NCI-H1048 (cell line): Measurements from ENCODE around the gene MBNL1.

Experiments
- DNase-seq: peaks from one replicate; lab custom pipeline; 2025; lab: John Stamatoyannopoulos, UW

Gene MBNL1

DNA sequence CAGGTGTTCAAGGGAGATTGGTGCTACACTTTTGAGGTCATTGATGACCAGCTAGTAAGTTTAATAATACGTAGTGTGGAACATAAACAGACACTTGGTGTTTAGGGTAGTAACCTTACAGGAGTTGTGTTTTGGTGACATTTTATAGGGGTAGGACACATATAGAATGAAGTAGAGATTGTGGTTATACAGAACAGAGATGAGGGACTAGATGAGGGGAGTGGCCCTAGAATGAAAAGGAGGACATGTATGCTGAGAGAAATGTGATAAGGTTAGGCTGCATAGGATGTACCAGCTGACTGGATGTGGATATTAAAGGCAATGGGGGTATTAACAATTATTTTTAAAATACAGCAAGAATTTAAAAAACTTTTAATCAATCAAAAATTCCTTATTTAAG, 8.0 kb downstream of the MBNL1 start:
- DNase-seq, result no peak

DNA sequence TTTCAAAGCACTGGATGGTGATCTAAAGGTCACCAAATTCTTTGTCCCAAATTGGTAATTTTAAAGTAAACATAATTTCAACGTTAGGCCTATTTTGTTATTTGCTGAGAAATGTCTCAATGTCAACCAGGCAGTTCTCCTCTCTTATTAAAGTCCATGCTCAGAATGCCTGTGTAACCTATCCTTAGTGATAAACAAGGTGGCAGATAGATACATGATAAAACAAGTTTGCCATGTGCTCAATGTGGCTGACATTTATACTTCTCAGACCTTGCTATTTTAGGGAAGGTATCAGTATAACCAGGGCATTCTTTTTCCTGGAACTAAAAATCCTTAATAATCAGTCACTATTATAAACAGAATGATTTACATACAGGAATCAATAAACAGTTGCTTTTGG, 8.5 kb downstream of the MBNL1 start:
- DNase-seq, result no peak

DNA sequence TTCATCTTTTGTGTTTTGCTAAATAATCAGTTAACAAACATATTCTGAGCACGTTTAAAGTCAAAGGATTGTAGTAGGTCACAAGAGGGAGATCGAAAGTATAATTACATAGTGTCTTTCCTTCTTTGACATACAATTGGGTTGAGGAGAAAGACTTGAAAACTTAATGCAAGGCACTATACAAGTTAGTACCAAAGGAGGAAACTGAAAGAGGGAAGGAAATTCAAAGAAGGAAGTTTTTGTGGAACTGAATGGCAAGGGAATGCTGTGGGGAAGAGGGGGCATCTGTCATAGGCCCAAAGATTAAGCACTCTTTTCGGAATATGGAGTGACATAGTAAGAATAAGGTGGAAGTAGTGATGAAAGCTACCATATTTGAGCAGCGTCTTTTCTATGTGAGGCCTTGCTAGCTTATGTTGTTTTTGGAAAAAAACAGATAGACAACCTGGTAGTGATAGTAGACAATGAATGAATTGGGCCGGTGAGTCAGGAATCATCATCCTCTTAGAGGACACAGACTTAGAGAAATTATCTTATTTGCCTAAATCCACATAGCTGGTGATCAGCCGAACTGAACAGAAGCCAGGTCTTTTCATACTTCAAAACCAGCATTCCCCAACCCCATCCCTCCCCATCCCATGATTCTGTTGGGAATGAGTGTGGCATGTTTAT, 10.2 kb downstream of the MBNL1 start:
- no peak for DNase-seq

DNA sequence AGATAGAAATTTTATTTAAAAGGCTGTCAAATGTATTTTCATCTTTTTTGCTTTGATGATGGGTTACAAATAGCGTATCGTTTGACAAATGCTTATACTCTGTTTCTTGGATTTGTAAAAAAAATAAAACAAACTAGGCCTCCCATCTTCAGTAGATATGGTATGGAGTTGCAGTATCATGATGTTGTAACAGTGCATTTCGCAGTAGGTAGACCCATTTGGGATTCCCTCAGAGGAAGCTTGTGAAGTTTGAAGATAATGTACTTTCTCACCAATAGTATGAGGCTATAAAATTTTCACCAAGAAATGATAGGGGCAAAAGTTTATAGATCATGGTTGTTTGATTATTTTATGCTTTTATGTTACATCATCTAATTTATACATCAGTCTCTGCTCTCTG, 10.8 kb downstream of the MBNL1 start:
- no peak for DNase-seq

DNA sequence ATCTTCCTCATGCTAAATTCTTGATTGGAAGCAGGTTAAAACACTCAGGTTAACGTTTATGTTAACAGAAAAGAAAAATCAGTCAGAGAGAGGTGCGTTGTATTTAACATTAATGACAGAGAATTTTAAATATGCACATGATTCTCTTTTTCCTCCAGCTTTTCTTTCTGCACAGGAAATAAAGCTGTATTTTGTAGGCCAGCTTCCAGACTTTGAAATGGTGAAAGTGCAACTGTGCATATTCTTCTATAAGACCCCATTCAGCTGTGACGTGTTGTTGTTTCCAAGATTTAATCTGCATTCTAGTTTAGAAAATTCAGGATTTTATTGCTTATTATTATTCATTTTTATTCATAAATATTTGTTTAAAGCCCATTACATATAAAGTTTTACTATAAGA, 11.8 kb downstream of the MBNL1 start:
- no peak for DNase-seq

DNA sequence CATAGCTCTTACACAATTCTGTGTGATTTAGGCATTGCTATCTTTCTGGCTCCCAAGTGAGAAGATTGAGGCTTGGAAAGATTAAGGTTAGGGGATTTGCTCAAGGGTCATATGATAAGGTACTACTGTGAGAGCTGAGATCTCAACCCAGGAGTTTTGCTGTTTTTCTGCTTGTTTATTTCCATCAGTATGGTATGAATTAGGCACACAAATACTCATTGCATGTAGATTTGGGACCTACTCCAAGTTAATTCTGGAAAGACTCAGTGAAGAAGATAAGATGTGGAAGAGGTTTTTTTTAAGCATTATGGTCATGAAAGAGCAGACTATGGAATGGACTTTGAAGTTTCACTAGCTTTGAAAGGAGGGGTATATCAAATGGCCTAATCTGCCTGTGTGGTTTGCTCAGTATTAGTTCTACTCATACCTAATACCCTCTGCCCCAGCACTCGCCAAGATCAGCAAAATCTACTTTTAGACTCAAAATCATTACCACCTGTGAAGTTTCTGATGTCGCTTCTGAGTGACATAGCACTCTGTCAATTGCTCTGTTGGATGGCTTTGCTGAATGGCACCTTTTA, 12.5 kb downstream of the MBNL1 start:
- no peak for DNase-seq

DNA sequence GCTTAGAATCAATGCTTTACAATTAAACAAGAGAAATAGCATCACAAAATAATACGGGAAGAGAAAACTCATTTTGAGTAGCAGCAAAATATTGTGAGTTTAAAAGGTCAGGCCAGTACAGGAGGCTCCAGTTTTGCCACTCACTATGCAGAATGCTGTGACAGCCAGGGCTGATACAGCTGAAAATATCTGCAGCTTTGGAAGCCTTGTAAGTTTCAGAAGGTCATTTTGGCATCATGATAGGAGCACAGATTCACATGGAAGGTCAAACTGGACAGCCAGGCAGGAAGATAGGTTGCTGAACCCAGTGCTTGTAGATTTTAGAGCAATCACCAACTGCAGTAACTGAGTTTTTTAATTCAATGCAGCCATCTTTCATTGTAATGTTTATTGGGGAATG, 14.1 kb downstream of the MBNL1 start:
- DNase-seq, result no peak

DNA sequence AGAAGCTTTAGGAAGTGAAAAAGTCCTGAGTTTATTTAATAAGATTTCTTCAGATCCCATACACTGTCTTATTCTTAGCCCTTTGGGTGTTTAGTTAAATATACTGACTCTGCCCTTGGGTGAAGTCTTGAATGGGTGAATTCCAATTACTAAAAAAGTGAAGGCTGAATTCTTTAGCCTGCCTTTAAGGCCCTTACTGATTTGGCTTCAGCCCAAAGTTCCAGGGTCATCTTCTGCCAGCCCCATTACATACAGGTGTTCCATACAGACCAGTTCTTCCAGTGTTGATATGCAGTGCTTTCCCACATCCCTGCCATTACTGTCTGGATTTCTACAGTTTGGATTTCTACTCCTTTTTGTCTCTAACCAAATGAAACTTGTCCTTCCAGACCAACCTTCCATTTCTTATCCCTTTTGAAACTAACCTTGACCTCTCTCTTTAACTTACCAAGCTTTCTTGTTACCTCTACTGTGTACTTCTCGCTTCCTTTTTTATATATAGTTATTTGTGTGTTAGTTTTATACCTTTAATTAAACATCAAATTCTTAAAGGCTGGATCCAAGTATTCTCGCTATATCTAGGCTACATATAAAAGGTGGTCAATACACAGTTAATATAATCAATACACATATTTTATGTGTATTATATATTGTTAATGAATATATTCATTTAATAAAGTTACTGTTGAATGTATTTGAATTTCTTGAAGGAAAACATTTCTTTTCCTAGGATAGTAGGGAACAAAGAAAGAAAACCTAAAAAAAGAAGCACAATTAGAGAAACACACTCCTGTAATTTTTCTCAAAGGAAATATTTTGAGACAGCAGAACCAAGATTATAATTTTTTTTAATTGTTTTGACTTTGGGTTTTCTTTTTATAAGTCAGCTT, 15.0 kb downstream of the MBNL1 start:
- no peak for DNase-seq

DNA sequence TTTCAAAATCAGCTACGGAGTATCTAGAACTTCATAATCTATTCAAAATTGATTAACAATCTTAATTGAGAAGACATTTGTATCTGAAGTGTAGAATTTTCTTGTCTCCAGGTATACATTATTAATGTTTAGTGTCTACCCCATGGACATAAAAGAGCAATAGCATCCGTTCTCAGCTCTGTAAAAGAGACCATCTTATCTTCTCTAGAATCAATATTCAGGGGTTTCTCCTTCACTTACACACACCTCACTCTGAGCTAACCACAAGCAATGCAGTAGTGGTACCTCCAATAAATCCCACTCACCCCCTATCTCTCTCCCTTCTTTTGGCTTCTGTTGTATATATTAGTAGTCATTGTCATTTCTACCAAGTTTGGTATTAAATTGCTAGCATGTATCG, 16.2 kb downstream of the MBNL1 start:
- no peak for DNase-seq

DNA sequence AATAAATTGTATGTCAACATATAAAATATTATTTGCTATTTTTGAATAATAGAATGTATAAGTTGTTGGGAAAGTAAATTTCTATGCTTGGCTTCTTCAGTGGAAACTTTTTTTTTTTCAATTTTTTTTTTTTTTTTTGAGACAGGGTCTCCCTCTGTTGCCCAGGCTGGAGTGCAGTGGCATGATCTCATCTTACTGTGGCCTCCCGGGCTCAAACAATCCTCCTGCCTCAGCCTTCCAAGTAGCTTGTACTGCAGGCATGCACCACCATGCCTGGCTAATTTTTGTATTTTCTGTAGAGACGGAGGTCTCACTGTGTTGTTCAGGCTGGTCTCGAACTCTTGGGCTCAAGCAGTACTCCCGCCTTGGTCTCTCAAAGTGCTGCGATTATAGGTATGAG, 16.8 kb downstream of the MBNL1 start:
- no peak for DNase-seq

DNA sequence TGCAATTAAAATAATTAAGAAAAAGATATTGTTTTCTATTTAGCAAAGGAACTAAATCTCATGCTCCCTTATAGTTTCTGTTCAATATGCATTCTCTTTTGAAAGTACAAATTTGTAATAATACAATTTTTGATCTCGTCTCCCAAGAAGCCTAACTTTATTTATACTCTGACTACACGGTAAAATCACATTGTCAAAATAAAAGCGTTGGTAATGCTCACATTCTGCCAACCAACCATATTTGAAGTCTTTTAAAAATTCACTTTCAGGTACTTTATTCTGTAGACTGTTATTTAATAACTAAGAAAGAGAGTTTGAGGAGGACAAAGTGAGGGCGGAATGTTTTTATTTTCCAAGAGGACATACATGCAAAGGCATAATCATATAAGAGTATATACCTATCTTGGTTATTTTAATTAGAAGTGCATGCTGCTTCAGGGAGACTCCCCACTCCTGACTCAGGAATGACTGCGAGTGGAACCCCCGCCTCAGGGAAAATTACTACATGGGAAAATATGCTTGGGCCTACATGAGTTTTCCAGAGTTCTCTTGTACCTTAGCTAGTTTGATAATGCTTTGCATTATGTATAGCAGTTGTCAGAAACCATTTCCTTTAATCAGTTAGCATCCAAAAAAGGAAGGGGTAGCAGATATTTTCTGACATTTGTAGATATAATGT, 19.3 kb downstream of the MBNL1 start:
- no peak for DNase-seq

DNA sequence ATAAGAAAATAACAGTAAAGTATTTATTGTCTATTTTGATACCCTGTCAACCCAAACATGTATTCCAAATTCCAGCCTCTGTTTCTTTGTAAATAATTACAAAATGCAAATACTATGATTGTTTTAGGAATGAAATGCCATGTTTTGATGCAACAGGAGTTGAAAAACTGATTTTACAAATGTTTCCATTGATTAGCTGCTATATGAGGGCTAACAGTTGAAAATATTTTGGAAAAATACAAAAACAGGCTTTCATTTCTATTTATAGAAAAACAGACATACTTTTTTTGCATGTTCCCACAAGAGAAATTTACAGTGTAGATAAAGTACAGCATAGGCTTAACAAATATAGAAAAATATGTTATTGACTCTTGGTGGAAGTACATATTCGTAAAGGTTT, 20.0 kb downstream of the MBNL1 start:
- no peak for DNase-seq

DNA sequence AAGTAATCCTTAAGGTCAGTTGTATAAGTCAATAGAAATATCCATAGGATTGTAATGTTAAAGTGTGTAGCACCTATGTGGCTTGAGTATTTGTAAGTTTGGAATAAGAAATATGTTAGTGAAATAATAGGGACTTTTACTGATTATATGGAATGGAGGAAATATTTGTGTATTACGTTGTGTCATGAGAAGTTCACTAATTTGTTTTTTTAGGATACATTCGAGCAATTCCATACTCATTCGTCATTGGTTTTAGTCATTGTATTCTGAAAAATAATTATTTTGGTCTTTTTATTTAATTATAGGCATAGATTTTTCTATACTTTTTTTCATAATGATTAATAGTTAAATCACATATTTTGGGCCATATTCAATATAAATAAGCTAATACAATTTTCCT, 21.0 kb downstream of the MBNL1 start:
- no peak for DNase-seq

DNA sequence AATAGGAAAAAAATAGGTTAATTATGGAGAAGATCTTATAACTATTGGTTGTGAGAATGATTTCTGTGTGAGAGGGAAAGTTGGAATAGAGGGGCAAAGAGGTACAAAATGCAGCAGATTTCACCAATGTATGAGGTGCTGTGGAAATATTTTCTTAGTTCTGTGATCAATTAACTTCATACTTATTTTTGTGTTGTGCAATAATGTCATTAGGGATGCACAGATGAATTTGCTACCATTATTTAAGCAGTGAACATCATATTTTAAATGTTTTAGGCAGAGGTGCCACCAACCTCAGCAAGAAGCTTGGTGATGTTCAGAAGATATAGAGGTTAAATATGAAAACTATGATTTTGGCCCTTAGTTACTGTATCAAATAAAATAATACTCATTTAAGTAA, 21.6 kb downstream of the MBNL1 start:
- no peak for DNase-seq

DNA sequence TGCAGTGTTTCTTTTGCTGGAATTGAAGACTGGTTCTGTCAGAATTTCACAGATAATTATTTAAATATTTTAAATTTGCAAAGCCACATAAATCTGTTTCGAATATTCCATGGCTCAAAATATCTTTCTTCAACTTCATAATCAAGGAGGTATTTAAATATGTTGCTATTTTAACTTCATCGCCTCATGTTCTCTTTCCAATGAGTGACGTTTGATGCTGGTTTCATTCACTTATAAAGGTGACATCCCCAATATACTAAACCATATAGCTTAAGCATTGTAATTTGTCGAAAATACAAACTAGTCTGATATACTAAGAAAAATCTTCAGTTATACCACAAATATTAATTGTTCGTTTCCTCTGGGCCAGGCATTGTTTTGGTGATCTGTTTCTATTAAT, 22.5 kb downstream of the MBNL1 start:
- no peak for DNase-seq

DNA sequence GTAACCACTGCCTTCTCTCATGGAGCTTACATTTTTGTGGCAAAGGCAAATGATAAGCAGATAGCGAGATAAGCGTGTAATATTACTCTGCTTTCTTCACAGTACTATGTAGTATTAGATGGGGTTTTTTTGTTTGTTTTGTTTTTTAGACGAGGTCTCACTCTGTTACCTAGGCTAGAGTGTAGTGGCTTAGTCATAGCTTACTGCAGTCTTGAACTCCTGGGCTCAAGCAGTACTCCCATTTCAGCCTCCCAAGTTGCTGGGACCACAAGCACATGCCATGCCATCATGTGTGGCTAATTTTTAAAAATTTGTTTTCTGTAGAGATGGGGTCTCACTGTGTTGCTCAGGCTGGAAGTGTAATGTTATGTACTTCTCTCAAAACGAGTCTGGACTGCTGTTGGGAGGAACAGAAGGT, 22.9 kb downstream of the MBNL1 start:
- no peak for DNase-seq

DNA sequence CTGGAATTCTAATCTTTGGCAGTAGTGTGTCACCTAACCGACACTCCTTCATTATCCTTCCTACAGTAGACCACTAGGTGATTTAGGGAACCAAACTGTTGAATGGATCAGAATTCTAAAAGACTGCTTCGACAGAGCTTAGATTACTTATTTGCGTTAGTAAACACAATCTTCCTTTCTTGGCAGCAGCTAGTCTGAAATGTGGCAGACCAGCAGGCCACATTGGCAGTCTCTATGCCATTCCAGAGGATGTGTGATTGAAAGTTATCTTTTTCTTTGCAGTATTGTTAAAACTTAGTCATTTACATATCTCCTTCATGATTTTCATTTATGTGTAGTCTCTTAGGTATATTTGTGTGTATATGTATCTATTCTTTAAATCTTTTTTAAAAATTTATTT, 23.6 kb downstream of the MBNL1 start:
- no peak for DNase-seq

DNA sequence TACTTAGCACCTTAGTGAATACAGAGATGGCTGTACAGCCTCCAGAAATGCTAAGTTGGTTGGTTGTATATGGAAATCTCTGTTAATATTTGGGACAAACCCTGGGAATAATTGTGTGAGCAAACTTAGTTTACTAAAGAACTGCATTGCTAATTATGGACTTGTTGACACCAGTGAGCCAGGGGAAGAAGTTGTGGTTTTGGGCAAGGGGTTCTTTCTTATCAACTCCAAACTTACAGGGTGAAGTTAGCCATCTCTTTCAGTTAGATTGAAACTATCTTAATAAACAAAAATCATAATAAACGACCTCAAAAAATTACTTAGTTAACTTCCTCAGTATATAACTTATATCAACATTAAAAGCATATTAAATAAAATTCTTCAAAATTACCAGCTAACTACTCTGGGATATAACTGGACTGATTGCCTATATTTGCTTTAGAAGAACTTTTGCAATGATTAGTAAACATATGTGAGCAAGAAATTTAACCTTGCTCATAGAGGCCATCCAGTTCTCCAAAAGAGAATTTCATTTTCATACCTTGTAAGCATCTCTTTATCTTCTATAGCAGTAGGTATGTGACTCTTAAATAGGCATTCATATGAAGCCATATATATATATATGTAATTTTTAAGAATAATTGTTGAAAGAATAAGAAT, 24.7 kb downstream of the MBNL1 start:
- DNase-seq, result no peak

DNA sequence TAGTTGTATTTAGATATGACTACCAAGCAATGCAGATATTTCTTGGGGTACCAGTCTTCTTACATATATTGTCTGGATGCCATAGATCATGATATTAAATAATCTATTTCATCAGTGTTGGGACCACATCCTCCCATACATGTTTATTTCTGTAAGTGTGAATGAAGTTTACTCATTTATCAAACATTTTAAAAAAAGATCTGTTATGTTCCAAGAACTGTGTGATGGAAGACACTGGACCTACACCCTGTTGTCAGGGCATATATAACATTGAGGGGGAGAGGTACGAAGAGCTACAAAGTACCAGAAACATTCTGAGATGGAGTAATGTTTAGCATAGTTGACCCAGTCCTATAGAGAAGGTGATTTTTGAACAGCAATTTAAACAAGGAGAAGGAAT, 26.6 kb downstream of the MBNL1 start:
- no peak for DNase-seq

DNA sequence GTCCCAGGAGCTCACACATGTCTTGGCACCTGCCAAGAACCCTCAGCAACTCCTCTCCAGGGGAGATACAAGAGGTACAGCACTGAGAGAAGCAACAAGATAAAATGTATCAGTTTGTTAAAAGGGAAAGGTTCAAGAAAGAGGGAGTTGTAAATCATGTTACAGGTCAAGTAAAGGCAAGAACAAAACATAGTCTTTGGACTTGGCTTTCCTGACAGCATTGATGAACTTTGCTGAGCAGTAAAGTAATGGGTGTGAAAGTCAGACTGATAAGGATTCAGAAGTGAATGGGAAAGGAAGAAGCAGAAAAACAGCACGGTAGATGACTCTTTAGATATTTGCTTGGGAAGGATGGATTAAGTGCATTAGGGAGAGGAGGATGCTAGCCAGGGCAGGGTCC, 27.1 kb downstream of the MBNL1 start:
- DNase-seq, result no peak

DNA sequence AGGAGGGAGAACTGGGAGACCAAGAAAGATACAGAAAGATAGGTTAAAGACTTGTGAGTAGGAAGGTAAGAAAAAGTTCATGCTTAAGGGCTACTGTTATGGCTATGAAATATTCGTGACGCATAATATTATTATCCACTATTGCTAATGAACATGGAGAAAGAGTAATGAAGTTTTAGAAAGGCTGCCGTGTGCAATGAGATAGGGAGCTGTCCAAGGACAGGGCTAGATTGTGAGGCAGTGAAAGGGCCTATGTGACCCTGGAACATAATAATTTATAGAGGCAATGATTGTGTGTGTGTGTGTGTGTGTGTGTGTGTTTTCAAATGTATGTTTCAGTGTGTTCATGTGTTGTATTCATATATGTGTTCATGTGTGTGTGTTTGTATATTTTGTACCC, 27.7 kb downstream of the MBNL1 start:
- no peak for DNase-seq

DNA sequence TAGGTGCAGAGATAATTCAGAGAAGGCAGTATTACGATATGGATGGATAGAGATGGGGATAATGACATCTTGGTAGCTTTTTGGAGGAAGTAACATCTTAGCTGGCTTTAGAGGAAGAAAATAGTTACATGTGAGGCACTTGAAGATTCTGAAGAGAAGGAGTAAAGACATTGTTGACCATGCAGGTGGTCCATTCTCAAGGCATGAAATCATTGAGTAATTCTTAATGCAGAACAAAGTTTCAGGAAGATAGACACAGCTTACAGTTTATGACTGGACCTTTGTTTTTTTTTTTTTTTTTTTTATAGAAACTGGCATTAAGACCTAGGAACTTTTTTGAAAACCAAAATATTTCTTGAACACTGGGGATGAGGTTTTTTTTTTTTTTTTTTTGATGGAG, 28.2 kb downstream of the MBNL1 start:
- no peak for DNase-seq
